Measurements from ENCODE around the gene GSG1L. TPM values are rescaled to one million over a fixed set of nuclear protein-coding genes. Genes with fewer than 3 reads are reported as not detected.

The GSG1L gene
- total and polyA plus RNA-seq, 12 donors: 0.68 to 14.6 (median 3.4) TPM; not detected in 5

GRCh38 chr16:27800817-27801216 is 262.7 kb downstream of the GSG1L start:
- Histone ChIP-seq H3K4me3 (no peak overlapping the region), H3K27ac (no peak overlapping the region), H3K27me3 (peaks cover 0 to 17% (median 3%) of the 10 kb centered on the region in 7 donors), H3K4me1 (no peaks in the 10 kb centered on the region), H3K9me3 (no peaks in the 10 kb centered on the region), H3K36me3 (no peaks in the 10 kb centered on the region)
- TF ChIP-seq CTCF (IDR thresholded peaks at IDR 0.05): no peak
- 76 to 83% methylated on average over 9 of the region's 9 CpGs for WGBS, 2 donors
- DNase-seq (no peak), ATAC-seq (no peak)
- intact Hi-C loops (cut with DNase I): no loop called here

- no peak for DNase-seq
- Histone ChIP-seq H3K4me3 (no peak overlapping the region), H3K36me3 (no peaks in the 10 kb centered on the region), H3K27me3 (peaks cover 0 to 15% (median 3%) of the 10 kb centered on the region in 7 donors), H3K4me1 (no peaks in the 10 kb centered on the region), H3K27ac (no peak overlapping the region), H3K9me3 (no peaks in the 10 kb centered on the region)
- TF ChIP-seq CTCF (IDR thresholded peaks at IDR 0.05): no peak
- intact Hi-C loops (cut with DNase I): no loop called here
- ATAC-seq: no peak
- 65 to 66% methylated on average over 8 of the region's 8 CpGs for WGBS, 2 donors
Measured at GRCh38 chr16:27799896-27800295, 263.6 kb downstream of the GSG1L start.

- no peaks in the 10 kb centered on the region for H3K36me3 ChIP-seq
- intact Hi-C loops (cut with DNase I): no loop called here
- no peak for DNase-seq
- H3K27me3 ChIP-seq: peaks cover 0 to 7% (median 0%) of the 10 kb centered on the region in 7 donors
- ATAC-seq: no peak
- WGBS, 2 donors: 67 to 71% methylated on average over 5 of the region's 5 CpGs
- no peak overlapping the region for H3K27ac ChIP-seq
- no peak for TF ChIP-seq CTCF (IDR thresholded peaks at IDR 0.05)
- H3K9me3 ChIP-seq: no peaks in the 10 kb centered on the region
- no peak overlapping the region for H3K4me3 ChIP-seq
- H3K4me1 ChIP-seq: no peaks in the 10 kb centered on the region
Measured at GRCh38 chr16:27798241-27798640, 265.3 kb downstream of the GSG1L start.

- WGBS, 2 donors: 52% methylated on average over 11 of the region's 11 CpGs
- ATAC-seq (no peak), DNase-seq (peak; percentile 42 to 44)
- TF ChIP-seq CTCF (IDR thresholded peaks at IDR 0.05): no peak
- H3K27ac ChIP-seq: no peak overlapping the region
- H3K4me1 ChIP-seq: no peaks in the 10 kb centered on the region
- intact Hi-C loops (cut with DNase I): no loop called here
- H3K27me3 ChIP-seq: peaks cover 0 to 2% (median 0%) of the 10 kb centered on the region in 7 donors
- no peaks in the 10 kb centered on the region for H3K9me3 ChIP-seq
- H3K4me3 ChIP-seq: no peak overlapping the region
- H3K36me3 ChIP-seq: no peaks in the 10 kb centered on the region
Measured at GRCh38 chr16:27795992-27796614, 267.4 kb downstream of the GSG1L start.
